ENCODE data around the gene GPR153. TPM values are rescaled to one million over a fixed set of nuclear protein-coding genes. Genes with fewer than 3 reads are reported as not detected.

The GPR153 gene
- total and polyA plus RNA-seq, 2 donors (not counting 1 experiment from before 2014, with no cell fraction given) = 0.04 to 0.20 TPM

DNA sequence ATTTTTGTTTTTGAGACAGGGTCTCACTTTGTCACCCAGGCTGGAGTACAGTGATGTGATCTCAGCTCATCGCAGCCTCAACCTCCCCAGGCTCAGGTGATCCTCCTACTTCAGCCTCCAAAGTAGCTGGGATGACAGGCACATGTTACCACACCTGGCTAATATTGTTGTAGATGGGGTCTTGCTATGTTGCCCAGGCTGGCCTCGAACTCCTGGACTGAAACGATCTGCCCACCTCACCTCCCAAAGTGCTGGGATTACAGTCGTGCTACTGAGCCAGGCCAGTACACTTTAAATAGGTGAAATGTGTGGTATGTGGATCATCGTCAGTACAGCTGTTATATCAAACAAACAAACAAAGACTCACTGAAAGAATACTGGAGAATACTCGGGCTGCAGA lies 35.0 kb upstream of the GPR153 start:
- Histone ChIP-seq H3K4me2 (replicated peaks; ENCODE audit: low read depth, low read length, poor library complexity, severe bottlenecking) (no peak overlapping the region), H3K4me1 (ENCODE audit: control insufficient read depth in 2 of 2, insufficient read depth in 2 of 2, low read length in 2 of 2) (no peaks in the 10 kb centered on the region), H3K36me3 (replicated peaks in 1 of 2; ENCODE audit: control extremely low read depth in 1 of 2, control insufficient read depth in 1 of 2, extremely low read depth in 1 of 2, insufficient read depth in 2 of 2, low read length in 1 of 2) (no peaks in the 10 kb centered on the region), H3K27me3 (replicated peaks in 1 of 4; ENCODE audit: control extremely low read depth in 1 of 4, control insufficient read depth in 3 of 4, insufficient read depth in 4 of 4, low read length in 3 of 4) (no peaks in the 10 kb centered on the region), H4K20me1 (ENCODE audit: control insufficient read depth, insufficient read depth, low read length, poor library complexity, severe bottlenecking) (no peaks in the 10 kb centered on the region), H3K9me3 (ENCODE audit: control extremely low read depth in 1 of 3, control insufficient read depth in 2 of 3, insufficient read depth in 1 of 3, low read length in 2 of 3) (no peaks in the 10 kb centered on the region), H3K4me3 (ENCODE audit: control extremely low read depth in 1 of 5, extremely low read depth in 1 of 5, insufficient read depth in 1 of 5, low read depth in 2 of 5, low read length in 4 of 5) (no peak overlapping the region), H3K9ac (ENCODE audit: low read length) (no peak overlapping the region), H3K79me2 (ENCODE audit: control insufficient read depth, insufficient read depth, low read length) (no peaks in the 10 kb centered on the region), H2AFZ (ENCODE audit: insufficient read depth, low read depth, low read length, poor library complexity, severe bottlenecking) (no peak overlapping the region), H3K27ac (ENCODE audit: low read length in 2 of 2) (no peak overlapping the region)
- no peaks in the 10 kb centered on the region for H3K9me3 Mint-ChIP-seq (ENCODE audit: insufficient read depth)
- no peak for TF ChIP-seq EZH2 (IDR thresholded peaks at IDR 0.05; ENCODE audit: borderline replicate concordance, insufficient read depth, low read depth, low read length, poor library complexity, severe bottlenecking)
- TF ChIP-seq CTCF (IDR thresholded peaks at IDR 0.05) = no peak
- POLR2A ChIA-PET = no interaction called here
- H3K4me3 Mint-ChIP-seq = no peak overlapping the region
- no peak for ATAC-seq (ENCODE audit: low read depth)
- H3K27me3 Mint-ChIP-seq = no peaks in the 10 kb centered on the region
- intact Hi-C loops (cut with micrococcal nuclease) = no loop called here
- no peaks in the 10 kb centered on the region for H3K4me1 Mint-ChIP-seq
- DNase-seq = no peak
- CTCF ChIA-PET = no interaction called here
- H3K27ac Mint-ChIP-seq = no peak overlapping the region
- 100% methylated on average over 1 of the region's 6 CpGs for WGBS (ENCODE audit: insufficient coverage)

GRCh38 chr1:6294890-6295556 lies 34.1 kb upstream of the GPR153 start:
- TF ChIP-seq EZH2 (IDR thresholded peaks at IDR 0.05; ENCODE audit: borderline replicate concordance, insufficient read depth, low read depth, low read length, poor library complexity, severe bottlenecking) (no peak), CTCF (IDR thresholded peaks at IDR 0.05) (no peak)
- no peak overlapping the region for H2AFZ ChIP-seq (ENCODE audit: insufficient read depth, low read depth, low read length, poor library complexity, severe bottlenecking)
- H3K4me2 ChIP-seq (replicated peaks; ENCODE audit: low read depth, low read length, poor library complexity, severe bottlenecking) = no peak overlapping the region
- ChIA-PET CTCF (no interaction called here), POLR2A (no interaction called here)
- Mint-ChIP-seq H3K27me3 (no peaks in the 10 kb centered on the region), H3K4me3 (no peak overlapping the region), H3K4me1 (no peaks in the 10 kb centered on the region), H3K27ac (no peak overlapping the region), H3K9me3 (ENCODE audit: insufficient read depth) (no peaks in the 10 kb centered on the region)
- no peaks in the 10 kb centered on the region for H3K4me1 ChIP-seq (ENCODE audit: control insufficient read depth in 2 of 2, insufficient read depth in 2 of 2, low read length in 2 of 2)
- WGBS (ENCODE audit: insufficient coverage) = 94% methylated on average over 22 of the region's 23 CpGs
- H3K36me3 ChIP-seq (replicated peaks in 1 of 2; ENCODE audit: control extremely low read depth in 1 of 2, control insufficient read depth in 1 of 2, extremely low read depth in 1 of 2, insufficient read depth in 2 of 2, low read length in 1 of 2) = no peaks in the 10 kb centered on the region
- H3K27ac ChIP-seq (ENCODE audit: low read length in 2 of 2) = no peak overlapping the region
- no peaks in the 10 kb centered on the region for H3K79me2 ChIP-seq (ENCODE audit: control insufficient read depth, insufficient read depth, low read length)
- intact Hi-C loops (cut with micrococcal nuclease) = no loop called here
- H3K27me3 ChIP-seq (replicated peaks in 1 of 4; ENCODE audit: control extremely low read depth in 1 of 4, control insufficient read depth in 3 of 4, insufficient read depth in 4 of 4, low read length in 3 of 4) = no peaks in the 10 kb centered on the region
- no peak for ATAC-seq (ENCODE audit: low read depth)
- H3K9me3 ChIP-seq (ENCODE audit: control extremely low read depth in 1 of 3, control insufficient read depth in 2 of 3, insufficient read depth in 1 of 3, low read length in 2 of 3) = no peaks in the 10 kb centered on the region
- DNase-seq = no peak
- H3K9ac ChIP-seq (ENCODE audit: low read length) = no peak overlapping the region
- no peak overlapping the region for H3K4me3 ChIP-seq (ENCODE audit: control extremely low read depth in 1 of 5, extremely low read depth in 1 of 5, insufficient read depth in 1 of 5, low read depth in 2 of 5, low read length in 4 of 5)
- H4K20me1 ChIP-seq (ENCODE audit: control insufficient read depth, insufficient read depth, low read length, poor library complexity, severe bottlenecking) = no peaks in the 10 kb centered on the region
